Measurements from ENCODE around the gene WBP2NL.
A peak's percentile ranks its signal among the peaks of the same experiment; 100 is the strongest.

Gene WBP2NL

GRCh38 chr22:41966607-41967240 is 31.9 kb upstream of the WBP2NL start:
- Histone ChIP-seq H3K9ac (ENCODE audit: low read length in 2 of 2) (no peak overlapping the region), H3K4me3 (ENCODE audit: low read length in 2 of 2) (no peak overlapping the region), H3K27me3 (ENCODE audit: control insufficient read depth in 1 of 2, insufficient read depth in 2 of 2, low read length in 2 of 2) (peaks cover 0 to 10% of the 10 kb centered on the region in 2 donors), H3K9me3 (ENCODE audit: control insufficient read depth in 2 of 2, low read length in 2 of 2) (no peaks in the 10 kb centered on the region), H3K36me3 (ENCODE audit: control insufficient read depth in 2 of 2, insufficient read depth in 2 of 2, low read length in 2 of 2) (no peaks in the 10 kb centered on the region), H3K4me1 (ENCODE audit: control insufficient read depth, insufficient read depth, low read length) (peaks cover 4% of the 10 kb centered on the region), H3K27ac (ENCODE audit: low read length) (no peak overlapping the region)

GRCh38 chr22:41968601-41969000 is 30.0 kb upstream of the WBP2NL start:
- H3K27me3 ChIP-seq (ENCODE audit: control insufficient read depth in 1 of 2, insufficient read depth in 2 of 2, low read length in 2 of 2) = peaks cover 5 to 20% of the 10 kb centered on the region in 2 donors
- no peaks in the 10 kb centered on the region for H3K36me3 ChIP-seq (ENCODE audit: control insufficient read depth in 2 of 2, insufficient read depth in 2 of 2, low read length in 2 of 2)
- peaks cover 3% of the 10 kb centered on the region for H3K4me1 ChIP-seq (ENCODE audit: control insufficient read depth, insufficient read depth, low read length)
- H3K9me3 ChIP-seq (ENCODE audit: control insufficient read depth in 2 of 2, low read length in 2 of 2) = no peaks in the 10 kb centered on the region
- no peak overlapping the region for H3K4me3 ChIP-seq (ENCODE audit: low read length in 2 of 2)
- no peak overlapping the region for H3K9ac ChIP-seq (ENCODE audit: low read length in 2 of 2)
- no peak overlapping the region for H3K27ac ChIP-seq (ENCODE audit: low read length)

DNA sequence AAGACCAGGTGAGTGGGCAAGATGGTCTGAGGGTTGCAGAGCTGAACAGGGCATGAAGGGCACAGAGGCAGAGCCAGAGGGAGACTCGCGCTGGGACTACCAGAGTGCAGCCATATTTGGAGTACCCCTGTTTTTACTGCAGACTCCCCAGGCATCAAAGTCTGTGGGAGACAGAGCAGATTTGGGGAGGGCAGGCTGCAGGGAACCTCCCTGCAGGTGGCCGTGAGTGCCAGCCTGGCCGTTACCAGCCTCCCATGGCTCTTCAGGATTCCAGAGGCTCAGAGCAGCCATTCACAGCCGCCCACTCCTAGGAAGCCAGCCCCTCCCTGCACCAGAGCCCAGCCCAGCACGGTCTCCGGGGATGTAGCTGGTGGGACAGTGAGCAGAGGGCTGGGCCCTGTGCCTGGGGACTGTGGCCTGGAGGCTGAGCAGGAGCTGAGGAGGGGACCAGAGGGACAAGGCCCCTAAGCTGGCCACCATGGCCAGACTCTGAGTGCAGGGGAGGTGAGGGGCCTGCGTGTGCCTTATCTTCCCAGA is 29.4 kb upstream of the WBP2NL start, which contains the start of gene SEPTIN3:
Gene SEPTIN3, plus strand, starts transcription at position 334 of the 537 bp plus-strand sequence. CDS start 2,050 bp downstream, outside the sequence.
- Histone ChIP-seq H3K4me1 (ENCODE audit: control insufficient read depth, insufficient read depth, low read length) (peaks cover 2% of the 10 kb centered on the region), H3K36me3 (ENCODE audit: control insufficient read depth in 2 of 2, insufficient read depth in 2 of 2, low read length in 2 of 2) (no peaks in the 10 kb centered on the region), H3K4me3 (ENCODE audit: low read length in 2 of 2) (no peak within 1 kb of the TSS), H3K27me3 (ENCODE audit: control insufficient read depth in 1 of 2, insufficient read depth in 2 of 2, low read length in 2 of 2) (peaks cover 7 to 20% of the 10 kb centered on the region in 2 donors), H3K9me3 (ENCODE audit: control insufficient read depth in 2 of 2, low read length in 2 of 2) (no peaks in the 10 kb centered on the region), H3K9ac (ENCODE audit: low read length in 2 of 2) (no peak within 1 kb of the TSS), H3K27ac (ENCODE audit: low read length) (no peak within 1 kb of the TSS)

DNA sequence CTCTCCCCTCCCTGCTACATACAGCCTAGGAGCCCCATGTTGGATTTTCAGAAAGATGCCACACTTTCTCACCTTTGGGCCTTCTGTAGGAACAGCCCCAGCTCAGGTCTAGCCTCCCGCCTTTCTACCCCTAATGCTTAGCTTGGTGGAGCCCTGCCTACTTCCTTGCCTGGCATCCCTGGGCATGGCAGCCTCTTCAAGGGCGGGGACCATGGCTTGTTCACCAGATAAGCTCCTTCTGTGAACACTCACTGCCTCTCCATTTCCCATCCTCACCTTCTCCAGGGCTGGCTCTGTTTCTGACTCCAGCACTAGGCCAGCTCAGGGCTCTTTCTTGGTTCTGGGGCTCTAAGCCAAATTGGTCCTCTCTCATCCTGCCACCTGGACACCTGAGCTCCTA is 28.0 kb upstream of the WBP2NL start:
- no peaks in the 10 kb centered on the region for H3K4me1 ChIP-seq (ENCODE audit: control insufficient read depth, insufficient read depth, low read length)
- H3K9me3 ChIP-seq (ENCODE audit: control insufficient read depth in 2 of 2, low read length in 2 of 2) = no peaks in the 10 kb centered on the region
- peaks cover 14 to 22% of the 10 kb centered on the region in 2 donors for H3K27me3 ChIP-seq (ENCODE audit: control insufficient read depth in 1 of 2, insufficient read depth in 2 of 2, low read length in 2 of 2)
- H3K4me3 ChIP-seq (ENCODE audit: low read length in 2 of 2) = no peak overlapping the region
- no peak overlapping the region for H3K9ac ChIP-seq (ENCODE audit: low read length in 2 of 2)
- H3K27ac ChIP-seq (ENCODE audit: low read length) = no peak overlapping the region
- H3K36me3 ChIP-seq (ENCODE audit: control insufficient read depth in 2 of 2, insufficient read depth in 2 of 2, low read length in 2 of 2) = no peaks in the 10 kb centered on the region

DNA sequence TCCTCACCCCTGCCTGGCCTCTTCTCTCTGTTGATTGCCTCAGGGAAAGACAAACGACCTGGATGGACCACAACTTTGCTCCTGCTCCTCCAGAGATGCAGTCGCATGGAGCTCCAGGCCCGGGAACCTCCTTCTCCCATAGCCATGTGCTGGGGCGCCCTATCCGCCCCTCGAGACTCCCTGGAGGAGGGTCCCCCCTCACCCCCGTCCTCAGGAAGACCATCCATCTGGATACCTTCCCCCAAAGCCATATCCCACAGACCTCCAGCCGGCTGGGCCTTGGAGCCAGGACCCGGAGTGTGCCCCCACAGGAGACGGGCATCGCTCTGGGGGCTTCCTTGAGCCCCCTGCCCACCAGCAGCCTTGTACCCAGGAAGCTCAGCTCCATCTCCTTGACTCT is 27.2 kb upstream of the WBP2NL start:
- Histone ChIP-seq H3K9me3 (ENCODE audit: control insufficient read depth in 2 of 2, low read length in 2 of 2) (no peaks in the 10 kb centered on the region), H3K27ac (ENCODE audit: low read length) (no peak overlapping the region), H3K4me3 (ENCODE audit: low read length in 2 of 2) (no peak overlapping the region), H3K9ac (ENCODE audit: low read length in 2 of 2) (no peak overlapping the region), H3K27me3 (ENCODE audit: control insufficient read depth in 1 of 2, insufficient read depth in 2 of 2, low read length in 2 of 2) (peaks cover 22 to 27% of the 10 kb centered on the region in 2 donors), H3K4me1 (ENCODE audit: control insufficient read depth, insufficient read depth, low read length) (no peaks in the 10 kb centered on the region), H3K36me3 (ENCODE audit: control insufficient read depth in 2 of 2, insufficient read depth in 2 of 2, low read length in 2 of 2) (no peaks in the 10 kb centered on the region)

- Histone ChIP-seq H3K9ac (ENCODE audit: low read length in 2 of 2) (no peak overlapping the region), H3K4me1 (ENCODE audit: control insufficient read depth, insufficient read depth, low read length) (peaks cover 5% of the 10 kb centered on the region), H3K27ac (ENCODE audit: low read length) (no peak overlapping the region), H3K9me3 (ENCODE audit: control insufficient read depth in 2 of 2, low read length in 2 of 2) (no peaks in the 10 kb centered on the region), H3K36me3 (ENCODE audit: control insufficient read depth in 2 of 2, insufficient read depth in 2 of 2, low read length in 2 of 2) (no peaks in the 10 kb centered on the region), H3K4me3 (ENCODE audit: low read length in 2 of 2) (no peak overlapping the region), H3K27me3 (ENCODE audit: control insufficient read depth in 1 of 2, insufficient read depth in 2 of 2, low read length in 2 of 2) (peaks cover 28 to 41% of the 10 kb centered on the region in 2 donors)
These were observed 23.8 kb upstream of the WBP2NL start for GRCh38 chr22:41974691-41975290.

GRCh38 chr22:41975299-41976069 is 23.1 kb upstream of the WBP2NL start:
- Histone ChIP-seq H3K27me3 (ENCODE audit: control insufficient read depth in 1 of 2, insufficient read depth in 2 of 2, low read length in 2 of 2) (peaks cover 28 to 40% of the 10 kb centered on the region in 2 donors), H3K4me1 (ENCODE audit: control insufficient read depth, insufficient read depth, low read length) (peaks cover 5% of the 10 kb centered on the region), H3K27ac (ENCODE audit: low read length) (no peak overlapping the region), H3K9ac (ENCODE audit: low read length in 2 of 2) (no peak overlapping the region), H3K36me3 (ENCODE audit: control insufficient read depth in 2 of 2, insufficient read depth in 2 of 2, low read length in 2 of 2) (no peaks in the 10 kb centered on the region), H3K9me3 (ENCODE audit: control insufficient read depth in 2 of 2, low read length in 2 of 2) (no peaks in the 10 kb centered on the region), H3K4me3 (ENCODE audit: low read length in 2 of 2) (no peak overlapping the region)

DNA sequence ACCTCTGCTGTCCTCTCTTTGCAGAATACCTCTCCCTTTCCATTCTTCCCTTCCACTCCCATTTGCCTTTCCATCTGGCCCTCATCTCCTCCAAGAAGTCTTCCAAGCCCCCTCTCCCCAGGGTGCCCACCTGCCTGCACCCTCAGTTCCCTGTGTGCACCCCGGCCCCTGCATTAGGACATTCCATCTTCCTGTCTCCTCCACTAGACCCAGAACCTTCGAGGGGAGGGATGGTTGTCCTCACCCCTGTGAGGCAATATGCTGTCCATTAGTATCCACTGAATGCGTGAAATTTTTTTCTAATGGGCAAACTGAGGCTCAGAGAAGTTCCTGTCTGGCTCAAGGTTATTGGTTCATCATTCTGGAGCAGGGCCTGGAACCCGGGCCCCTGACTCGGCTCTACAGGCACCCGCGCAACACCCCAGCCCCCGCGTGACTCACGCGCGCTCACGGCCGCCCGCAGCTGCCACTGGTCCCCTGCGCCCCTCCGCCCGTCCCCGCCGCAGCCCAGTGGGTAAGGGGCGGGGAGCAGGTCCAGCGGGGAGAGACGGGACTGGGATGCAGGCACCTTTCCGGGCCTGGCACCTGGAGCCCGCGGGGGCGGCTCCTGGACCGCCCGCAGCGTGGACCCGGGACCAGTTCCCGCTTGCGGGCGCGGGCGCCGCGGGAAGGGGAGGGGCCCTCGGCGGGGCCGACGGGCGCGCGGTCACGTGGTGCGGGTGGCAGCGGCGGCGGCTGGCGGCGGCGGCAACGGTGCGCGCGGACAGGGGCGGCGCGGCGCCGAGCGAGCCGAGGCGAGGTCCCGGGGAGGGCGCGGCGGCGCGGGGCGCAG is 22.3 kb upstream of the WBP2NL start:
- Histone ChIP-seq H3K36me3 (ENCODE audit: control insufficient read depth in 2 of 2, insufficient read depth in 2 of 2, low read length in 2 of 2) (no peaks in the 10 kb centered on the region), H3K4me1 (ENCODE audit: control insufficient read depth, insufficient read depth, low read length) (peaks cover 5% of the 10 kb centered on the region), H3K9me3 (ENCODE audit: control insufficient read depth in 2 of 2, low read length in 2 of 2) (no peaks in the 10 kb centered on the region), H3K27ac (ENCODE audit: low read length) (no peak overlapping the region), H3K4me3 (ENCODE audit: low read length in 2 of 2) (peak overlapping the region; percentile 40 to 64), H3K9ac (ENCODE audit: low read length in 2 of 2) (no peak overlapping the region), H3K27me3 (ENCODE audit: control insufficient read depth in 1 of 2, insufficient read depth in 2 of 2, low read length in 2 of 2) (peaks cover 28 to 37% of the 10 kb centered on the region in 2 donors)

- peak overlapping the region; percentile 50 to 68 for H3K4me3 ChIP-seq (ENCODE audit: low read length in 2 of 2)
- no peaks in the 10 kb centered on the region for H3K36me3 ChIP-seq (ENCODE audit: control insufficient read depth in 2 of 2, insufficient read depth in 2 of 2, low read length in 2 of 2)
- peaks cover 28 to 34% of the 10 kb centered on the region in 2 donors for H3K27me3 ChIP-seq (ENCODE audit: control insufficient read depth in 1 of 2, insufficient read depth in 2 of 2, low read length in 2 of 2)
- no peaks in the 10 kb centered on the region for H3K9me3 ChIP-seq (ENCODE audit: control insufficient read depth in 2 of 2, low read length in 2 of 2)
- no peak overlapping the region for H3K27ac ChIP-seq (ENCODE audit: low read length)
- peaks cover 5% of the 10 kb centered on the region for H3K4me1 ChIP-seq (ENCODE audit: control insufficient read depth, insufficient read depth, low read length)
- H3K9ac ChIP-seq (ENCODE audit: low read length in 2 of 2) = no peak overlapping the region
These were observed 21.5 kb upstream of the WBP2NL start for GRCh38 chr22:41976961-41977566.

DNA sequence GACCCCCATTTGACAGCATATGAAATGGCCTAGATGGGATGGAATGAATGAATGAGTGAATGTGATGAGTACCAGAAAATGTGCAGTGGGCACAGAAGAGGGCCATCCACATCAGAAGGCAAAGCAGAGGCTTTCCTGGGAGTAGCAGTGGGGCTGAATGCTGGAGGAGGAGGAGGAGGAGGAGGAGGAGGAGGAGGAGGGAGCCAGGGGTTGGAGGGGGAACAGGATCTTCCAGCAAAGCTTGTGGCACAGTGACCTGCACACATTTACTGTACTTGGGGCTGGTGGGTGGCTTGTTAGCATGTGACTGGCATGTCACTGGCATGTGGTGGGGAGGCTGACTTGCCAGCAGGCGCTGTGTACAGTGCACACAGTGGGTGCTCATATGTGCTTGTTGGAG is 19.9 kb upstream of the WBP2NL start:
- Histone ChIP-seq H3K27ac (ENCODE audit: low read length) (no peak overlapping the region), H3K27me3 (ENCODE audit: control insufficient read depth in 1 of 2, insufficient read depth in 2 of 2, low read length in 2 of 2) (peaks cover 22 to 27% of the 10 kb centered on the region in 2 donors), H3K9me3 (ENCODE audit: control insufficient read depth in 2 of 2, low read length in 2 of 2) (no peaks in the 10 kb centered on the region), H3K36me3 (ENCODE audit: control insufficient read depth in 2 of 2, insufficient read depth in 2 of 2, low read length in 2 of 2) (no peaks in the 10 kb centered on the region), H3K4me1 (ENCODE audit: control insufficient read depth, insufficient read depth, low read length) (peaks cover 5% of the 10 kb centered on the region), H3K9ac (ENCODE audit: low read length in 2 of 2) (no peak overlapping the region), H3K4me3 (ENCODE audit: low read length in 2 of 2) (no peak overlapping the region)

All from stomach smooth muscle (tissue), 2 donors.